DMS153 (cell line): ENCODE measurements around the gene SMIM13.
A peak's percentile ranks its signal among the peaks of the same experiment; 100 is the strongest.

Experiments
- DNase-seq: peaks from one replicate; lab custom pipeline; 2025; lab: John Stamatoyannopoulos, UW

SMIM13 gene

DNA sequence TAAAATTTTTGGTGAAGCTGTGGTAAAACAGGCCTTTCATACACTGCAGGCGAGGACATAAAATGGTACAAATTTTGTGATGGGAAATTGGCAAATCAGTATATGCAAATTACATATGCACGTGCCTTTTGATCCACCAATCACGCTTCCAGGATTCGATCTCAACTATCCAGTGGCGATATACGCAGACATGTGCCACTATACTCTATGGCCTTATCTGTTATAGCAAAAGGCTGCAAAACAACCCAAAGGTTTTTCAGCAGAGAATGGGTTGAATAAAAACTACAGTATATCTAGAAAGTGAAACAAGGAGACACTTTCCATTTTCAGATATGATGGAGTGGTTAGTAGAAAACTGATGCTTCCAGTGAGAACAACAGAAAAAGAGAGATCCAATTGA is 59.8 kb downstream of the SMIM13 start:
- no peak for DNase-seq

DNA sequence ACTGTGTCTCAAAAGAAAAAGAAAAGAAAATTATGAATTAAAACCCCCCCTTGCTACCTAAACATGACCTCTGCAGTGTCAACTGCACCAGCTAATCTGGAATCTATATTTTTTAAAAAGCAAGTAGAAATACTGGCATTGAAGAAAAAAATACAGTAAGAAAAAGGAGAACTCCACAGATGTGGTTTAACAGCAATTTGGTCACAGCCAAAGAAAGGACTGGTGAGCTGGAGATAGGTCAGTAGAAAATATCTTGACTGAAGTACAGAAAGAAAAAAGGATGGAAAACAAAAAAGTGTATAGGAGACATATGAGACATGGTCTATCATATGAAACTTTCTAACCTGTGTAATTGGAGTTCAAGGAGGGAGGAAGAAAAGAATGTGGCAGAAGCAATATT is 62.0 kb downstream of the SMIM13 start:
- no peak for DNase-seq

DNA sequence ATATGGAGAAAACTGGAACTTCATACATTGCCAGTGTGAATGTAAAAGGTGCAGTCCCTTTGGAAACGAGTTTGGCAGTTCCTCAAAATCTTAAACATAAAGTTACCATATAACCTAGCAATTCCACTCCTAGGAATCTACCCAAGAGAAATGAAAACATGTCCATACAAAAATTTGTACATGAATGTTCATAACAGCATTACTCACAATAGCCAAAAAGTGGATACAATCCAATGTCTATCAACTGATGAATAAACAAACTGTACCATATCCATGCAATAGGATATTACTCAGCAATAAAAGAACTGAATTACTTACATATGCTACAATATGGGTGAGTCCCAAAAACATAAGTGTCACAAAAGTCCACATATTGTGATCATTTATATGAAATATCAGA is 66.6 kb downstream of the SMIM13 start:
- no peak for DNase-seq

DNA sequence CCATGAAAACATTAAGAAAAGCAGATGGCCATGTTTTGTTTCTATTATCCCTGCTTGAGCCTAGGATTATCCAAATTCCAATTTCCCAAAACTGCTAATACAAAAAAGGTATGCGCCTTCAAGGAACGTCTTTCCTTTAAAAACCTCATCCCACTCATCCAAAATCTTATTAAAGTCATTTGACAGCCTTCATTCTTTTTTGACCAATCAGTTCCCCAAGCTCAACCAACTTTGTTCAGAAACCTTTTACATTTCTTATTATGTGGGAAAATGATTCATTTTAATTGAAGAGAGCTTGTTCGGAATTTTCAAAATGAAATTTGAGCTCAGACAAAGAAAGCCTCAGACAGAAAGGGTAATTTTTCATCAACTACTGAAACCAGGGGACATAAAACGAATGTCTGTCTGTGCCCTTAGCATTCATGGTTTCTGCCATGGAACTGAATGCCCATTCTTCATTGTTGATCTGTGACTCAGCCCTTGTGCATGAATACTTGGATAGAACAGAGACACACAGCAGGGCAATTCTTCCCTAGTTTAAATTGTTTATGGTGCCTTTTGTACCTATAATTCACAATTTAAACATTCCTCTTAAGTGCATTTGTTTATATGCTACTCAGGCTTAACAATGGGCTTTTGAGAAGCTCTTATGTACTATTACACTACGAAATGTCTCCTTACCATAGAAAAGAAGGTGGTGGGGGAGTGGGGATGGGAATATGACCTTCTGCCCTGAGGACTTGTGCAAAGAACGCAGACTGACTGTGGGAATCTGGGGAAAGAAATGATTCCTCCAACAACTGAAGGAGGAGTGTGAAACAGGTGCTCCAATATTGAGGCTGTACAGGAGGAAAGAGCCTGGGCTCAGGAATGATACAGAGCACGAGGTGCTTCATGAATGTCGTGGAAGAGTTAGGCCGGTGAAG is 67.7 kb downstream of the SMIM13 start:
- DNase-seq: no peak

DNA sequence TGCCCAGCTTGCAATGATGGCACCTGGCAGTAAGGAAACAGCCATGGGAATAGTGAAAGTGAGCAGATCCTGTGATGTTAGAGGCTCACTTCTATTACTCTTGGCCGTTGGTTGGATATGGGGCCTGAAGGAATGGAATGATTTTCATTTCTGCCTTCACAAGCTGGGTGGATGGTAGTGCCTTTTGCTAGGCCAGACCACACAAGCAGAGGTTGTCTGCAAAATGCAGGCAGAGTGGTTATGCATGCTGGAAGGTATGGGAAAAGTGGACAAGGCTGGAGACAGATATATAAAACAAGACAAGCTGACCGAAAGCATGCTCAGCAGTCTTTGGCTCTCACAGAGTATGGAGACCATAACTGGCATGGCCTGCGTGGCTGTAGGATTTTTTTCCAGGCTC is 68.6 kb downstream of the SMIM13 start:
- DNase-seq: no peak

DNA sequence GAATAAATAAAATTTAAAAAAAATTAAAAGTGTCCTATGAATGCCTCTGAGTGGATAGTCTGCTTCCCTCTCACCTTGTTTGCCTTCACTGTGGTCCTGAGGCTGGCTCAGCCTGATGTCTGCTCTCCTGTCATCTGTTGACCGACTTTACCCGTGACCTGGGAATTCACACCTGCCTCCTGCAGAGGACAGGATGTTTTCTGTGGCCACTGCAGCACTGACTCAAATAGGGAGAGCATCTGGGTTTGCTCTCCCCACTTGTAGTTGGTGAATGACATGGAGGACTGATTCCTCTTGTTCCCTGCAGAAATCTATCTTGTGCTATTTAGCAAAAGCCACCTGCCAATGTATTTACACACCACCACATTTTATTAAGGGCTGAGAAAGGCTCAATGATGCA is 70.3 kb downstream of the SMIM13 start:
- DNase-seq: peak; percentile 68

DNA sequence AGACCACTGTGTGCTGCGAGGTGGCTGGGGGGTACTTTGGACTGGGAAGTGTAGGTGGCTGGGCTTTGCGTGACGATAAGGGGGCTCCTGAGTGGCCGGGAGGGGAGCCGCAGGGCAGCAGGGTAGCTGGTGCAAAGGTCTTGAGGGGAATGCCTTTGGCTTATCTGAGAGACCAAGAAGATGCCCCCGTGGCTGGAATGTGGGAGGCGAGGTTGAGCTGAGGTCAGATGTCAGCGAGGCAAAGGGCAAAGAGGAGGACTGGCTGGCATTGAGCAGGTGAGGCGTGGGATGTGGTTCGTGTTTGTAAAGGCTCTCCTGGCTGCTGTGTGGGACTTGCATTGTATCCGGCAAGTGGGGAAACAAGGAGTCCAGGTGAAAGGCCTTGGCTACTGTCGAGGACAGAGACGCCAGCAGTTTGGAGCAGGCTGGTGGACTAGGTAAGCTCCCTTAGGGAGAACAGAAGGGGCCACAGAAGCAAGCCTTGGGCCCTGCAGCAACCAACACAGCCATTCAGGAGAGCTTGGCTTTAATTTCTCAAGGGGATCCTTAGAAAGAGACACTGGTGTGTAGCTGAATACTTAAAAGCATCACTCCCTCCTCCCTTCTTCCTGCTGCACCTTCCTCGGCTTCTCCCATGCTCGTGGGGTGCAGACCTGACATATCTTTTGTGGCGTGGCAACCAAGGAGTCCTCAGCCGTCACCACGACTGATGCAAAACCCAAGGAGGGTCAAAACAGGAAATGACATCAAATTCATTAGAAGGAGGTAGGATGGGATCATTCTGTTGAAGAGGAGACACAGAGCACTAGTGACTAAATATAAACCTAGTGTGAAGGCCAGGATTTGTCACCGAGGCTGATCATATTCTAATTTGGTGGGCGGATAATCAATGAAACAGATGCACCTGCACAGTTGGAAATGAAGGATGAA is 71.3 kb downstream of the SMIM13 start:
- DNase-seq: no peak

DNA sequence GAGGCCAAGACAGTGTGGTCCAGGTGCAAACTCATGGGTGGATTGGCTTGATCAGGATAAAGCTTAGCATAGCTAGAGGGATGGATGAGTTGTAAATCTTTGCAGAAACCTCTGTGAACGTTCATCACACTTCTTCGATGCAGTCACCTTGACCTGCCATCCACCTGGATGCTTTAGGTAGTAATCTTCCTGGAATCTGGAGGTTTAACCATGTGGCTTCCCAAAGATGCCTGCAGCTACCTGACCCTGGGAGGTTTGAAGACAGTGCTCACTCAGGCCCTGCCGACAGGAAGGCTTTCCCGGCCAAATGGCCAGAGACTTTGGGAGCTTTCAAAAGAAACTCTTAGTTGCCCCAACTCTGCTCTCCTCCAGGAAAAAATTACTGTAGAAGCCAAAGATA is 73.3 kb downstream of the SMIM13 start:
- DNase-seq: no peak

DNA sequence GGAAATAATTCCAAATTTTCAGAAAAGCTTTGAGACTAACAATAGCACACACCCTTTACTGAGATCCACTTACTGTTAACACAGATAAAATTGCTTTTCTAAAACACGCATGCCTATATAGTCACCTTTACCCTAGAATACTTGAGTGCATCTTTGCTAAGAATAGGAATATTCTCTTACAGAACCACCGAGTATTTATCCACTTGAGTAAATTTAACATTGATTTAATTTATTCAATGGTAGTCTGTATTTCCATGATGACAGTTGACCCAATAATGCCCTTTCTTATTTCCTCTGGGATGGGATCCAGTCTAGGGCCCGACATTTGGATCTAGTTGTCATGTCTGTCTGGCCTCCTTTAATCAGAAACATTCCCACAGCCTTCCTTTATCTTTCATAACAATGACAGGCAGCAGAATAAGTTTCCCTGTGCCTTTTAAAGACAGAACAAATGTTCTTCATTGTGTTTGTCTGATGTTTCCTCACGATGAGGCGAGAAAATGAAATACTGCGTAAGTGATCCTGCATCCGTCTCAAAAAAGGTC is 74.5 kb downstream of the SMIM13 start:
- no peak for DNase-seq

DNA sequence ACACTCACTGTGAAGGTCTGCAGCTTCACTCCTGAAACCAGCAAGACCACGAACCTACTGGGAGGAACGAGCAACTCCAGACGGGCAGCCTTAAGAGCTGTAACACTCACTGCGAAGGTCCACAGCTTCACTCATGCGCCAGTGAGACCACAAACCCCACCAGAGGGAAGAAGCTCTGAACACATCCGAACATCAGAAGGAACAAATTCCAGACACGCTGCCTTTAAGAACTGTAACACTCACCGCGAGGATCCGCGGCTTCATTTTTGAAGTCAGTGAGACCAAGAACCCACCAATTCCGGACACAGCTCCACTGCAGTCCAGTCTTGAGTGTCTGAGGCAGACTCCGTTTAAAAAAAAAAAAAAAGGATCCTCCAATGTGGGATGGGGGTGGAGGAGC is 78.3 kb downstream of the SMIM13 start:
- no peak for DNase-seq

DNA sequence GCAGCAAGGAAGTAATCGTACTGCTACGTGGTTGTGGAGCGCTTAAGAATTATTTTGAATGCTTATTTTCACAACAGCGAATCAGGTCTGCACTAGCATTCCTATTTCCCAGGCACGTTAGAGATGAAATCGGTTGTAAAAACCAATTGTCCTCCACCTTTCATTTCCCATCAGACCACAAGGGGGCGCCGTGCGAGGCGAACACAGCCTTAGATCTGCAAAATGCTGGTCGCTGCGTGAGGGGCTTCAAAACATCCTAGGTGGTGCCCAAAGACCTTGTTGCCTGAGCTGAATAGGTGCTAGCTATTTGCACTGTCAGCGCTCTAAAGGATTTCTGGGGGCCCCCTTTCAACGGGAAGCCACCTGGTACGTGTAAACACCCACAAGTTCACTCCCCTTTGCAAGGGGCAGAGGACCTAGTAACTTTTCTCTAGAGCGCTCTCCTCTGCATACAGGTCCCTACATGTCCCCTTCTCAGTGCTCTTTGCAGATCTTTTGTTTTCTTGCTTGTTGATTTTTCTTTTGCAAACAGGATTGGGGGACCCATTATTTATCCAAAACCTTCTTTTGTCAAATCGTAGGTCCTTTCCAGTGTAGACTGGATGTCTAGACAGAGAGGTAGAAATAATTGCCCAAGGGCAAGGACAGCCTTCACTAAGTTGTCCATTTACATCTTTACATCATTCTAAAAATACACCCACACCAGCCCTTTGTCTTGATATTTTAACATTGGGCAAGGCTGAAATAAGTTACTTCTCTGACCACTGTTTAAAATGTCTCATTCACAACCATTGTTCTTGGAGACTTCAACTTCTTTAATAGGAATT is 79.1 kb downstream of the SMIM13 start:
- DNase-seq: no peak

DNA sequence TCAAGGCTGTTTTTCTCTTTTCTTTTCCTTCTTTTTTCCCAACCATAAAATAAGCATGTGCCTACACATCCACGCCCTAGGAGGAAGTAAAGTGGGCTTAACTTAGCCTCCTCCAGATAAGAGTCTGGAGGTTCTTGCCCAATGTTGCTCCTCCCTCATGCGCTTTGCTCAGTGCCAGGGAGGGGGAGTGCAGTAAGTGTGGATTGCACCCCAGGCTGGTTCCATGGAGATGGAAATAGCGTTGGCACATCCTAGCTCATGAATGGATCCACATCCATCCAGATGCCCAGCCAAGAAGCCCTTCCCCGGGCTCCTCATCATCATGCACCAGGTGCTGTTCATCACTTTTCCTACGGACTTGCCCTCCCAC is 80.6 kb downstream of the SMIM13 start:
- no peak for DNase-seq

DNA sequence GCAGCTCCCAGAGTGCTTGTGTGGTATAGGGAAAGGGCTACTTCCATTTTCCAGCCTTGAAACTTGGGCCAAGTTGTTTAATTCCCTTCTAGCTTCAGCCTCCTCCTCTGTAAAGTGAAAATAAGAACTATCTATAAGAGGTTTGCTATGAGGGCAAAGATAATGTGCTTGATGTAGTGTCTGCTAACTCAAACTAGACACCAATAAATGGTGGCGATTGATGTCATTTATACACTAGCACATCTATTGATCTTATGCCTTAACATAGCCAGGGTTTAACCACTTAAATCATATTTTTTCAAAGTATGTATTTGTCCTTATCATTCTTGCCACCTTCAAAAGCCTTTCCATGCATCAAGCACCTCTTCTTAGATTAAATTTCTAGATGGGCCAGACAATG is 83.6 kb downstream of the SMIM13 start:
- no peak for DNase-seq

DNA sequence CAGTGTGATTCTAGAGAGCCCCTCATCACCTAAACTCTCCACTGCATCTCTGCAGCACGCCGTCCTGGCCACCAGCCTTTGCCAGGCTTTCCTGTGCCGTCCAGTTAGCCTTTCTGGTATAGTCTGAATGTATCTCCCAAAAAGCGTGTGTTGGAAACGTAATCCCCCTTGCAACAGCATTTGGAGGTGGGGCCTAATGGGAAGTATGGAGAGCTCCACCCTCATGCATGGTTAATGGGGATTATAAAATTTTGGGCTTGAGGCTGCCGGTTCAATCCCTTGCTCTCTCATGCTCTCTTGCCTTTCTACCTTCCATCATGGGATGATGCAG is 85.4 kb downstream of the SMIM13 start:
- no peak for DNase-seq

DNA sequence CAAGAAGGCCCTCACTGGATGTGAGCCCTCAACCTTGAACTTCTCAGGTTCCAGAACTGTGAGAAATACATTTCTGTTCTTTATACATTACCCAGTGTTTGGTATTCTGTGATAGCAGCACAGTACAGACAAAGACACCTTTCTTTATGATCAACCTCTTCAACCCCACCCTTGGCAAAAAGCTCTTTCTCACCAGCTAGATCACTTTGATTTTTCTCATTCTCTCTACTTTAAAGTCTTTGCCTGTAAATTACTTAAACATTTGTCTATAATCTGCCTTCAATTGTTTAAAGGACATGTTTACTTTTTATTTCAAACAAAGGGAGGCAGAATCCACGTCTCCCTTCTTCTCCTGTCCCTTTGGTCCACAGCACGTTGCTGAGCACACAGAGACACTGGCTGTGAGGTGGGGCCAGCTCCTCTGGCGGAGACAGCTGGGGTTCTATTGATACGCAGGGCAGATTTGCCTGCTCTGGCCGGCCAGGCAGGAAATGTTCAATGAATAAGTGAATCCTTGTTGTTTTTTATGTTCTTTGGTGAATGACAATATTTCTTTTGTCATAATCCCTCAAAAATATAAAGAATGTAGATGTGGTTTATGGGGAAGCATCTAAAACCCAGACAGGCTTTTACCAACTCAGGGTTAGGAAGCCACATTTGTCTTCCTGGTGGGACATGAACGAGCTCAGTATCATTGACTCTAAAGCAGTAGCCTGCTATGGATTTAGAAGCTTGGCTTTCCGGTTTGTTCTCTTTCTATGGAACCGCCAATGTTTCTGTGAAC is 86.0 kb downstream of the SMIM13 start:
- DNase-seq: peak; percentile 34

DNA sequence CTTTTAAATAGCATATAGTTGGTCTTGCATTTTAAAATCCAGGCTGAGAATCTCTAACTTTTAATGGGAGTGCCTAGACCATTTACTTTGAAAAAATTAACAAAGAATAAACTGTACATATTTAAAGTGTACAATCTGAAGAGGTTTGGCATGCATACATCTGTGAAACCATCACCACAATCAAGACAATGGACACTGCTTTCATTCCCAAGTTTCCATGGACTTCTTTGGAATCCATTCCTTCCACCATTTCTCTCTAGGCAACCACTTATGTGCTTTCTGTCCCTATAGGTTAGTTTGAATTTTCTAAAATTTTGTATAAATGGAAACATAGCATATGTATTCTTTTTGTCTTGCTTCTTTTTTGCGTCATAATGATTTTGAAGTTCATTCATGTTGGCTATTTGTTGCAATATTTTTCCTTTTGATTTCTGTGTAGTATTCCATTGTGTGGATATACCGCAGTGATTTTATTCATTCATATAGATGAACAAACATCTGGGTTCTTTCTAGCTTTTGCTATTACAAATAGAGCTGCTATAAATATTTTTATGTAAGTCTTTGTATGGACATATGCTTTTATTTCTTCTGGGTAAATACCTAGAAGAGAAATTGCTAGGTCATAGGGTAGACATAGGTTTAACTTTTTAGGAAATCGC is 88.0 kb downstream of the SMIM13 start:
- no peak for DNase-seq

DNA sequence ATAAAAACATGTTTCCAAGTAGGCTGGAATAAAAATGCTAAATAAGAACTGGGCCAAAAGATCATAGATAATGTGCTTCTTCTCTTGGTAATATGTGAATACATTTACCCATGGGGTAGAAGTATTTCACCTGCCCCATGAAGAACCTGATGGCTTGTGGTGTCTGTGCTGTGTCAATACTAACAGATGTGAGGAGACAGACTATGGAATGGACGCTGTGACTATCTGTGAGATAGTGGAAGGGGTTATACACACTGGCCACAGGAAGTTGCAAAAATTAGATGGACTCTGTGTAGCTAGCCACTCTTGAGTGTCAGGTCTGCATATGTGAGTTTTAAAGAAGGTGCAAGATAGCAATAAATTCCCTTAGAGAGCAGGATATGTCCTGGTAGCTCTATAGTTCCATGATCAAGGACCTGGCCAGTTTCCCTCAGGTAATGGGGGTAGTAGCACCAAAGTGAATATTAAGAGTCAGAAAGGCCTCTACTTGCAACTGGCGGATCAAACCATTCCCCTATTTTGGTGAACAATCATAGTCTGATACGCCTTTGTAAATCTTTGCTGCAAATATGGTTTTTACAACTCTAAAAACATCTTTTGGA is 90.2 kb downstream of the SMIM13 start:
- DNase-seq: no peak

DNA sequence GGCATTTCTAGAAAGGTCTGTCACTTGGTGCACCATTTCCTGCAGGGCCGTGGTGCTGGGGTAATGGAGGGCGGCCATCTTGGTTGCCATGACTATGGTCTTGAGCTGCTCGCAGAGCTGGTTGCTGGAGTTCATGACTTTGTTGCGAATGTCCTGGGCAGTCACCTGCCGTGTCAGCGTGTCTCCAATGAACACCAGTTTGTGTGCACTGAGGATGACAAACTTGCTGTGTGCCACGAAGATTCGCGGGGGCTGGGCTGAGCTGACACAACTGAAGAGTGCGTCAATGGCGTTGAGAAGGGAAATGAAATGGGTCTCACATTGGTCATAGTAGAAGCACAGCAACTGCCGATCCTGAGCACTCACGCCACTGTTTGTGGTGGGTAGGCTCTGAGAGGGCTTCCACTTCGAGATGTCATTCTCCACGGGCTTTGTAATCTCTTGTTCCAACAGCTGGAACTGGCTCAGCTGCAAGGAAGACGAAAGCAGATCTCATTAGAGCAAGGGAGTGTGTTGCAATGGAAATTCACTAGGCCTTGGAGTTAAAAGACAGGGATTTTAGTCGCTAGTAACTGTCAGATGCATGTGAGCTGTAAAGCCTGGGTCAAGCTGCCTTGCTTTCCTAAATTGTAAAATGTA is 91.7 kb downstream of the SMIM13 start:
- DNase-seq: no peak

DNA sequence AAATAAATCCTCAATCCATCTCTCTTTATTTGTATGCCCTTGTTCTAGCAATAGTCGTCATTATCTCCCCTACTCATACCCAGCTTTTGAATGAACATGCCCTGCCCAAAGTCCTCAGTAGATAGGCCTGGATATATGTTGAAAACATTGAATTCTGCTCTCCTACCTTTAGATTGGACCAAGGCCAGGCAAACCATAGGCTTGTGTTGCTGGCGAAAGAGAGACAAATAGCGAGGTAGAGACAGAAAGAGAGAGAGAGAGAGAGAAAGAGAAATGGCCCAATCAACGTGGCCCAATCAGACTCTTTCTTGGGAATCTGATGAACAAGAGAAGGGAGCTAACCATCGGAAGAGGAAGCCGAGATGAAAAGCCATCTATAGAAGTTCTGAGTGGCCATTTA is 93.7 kb downstream of the SMIM13 start:
- no peak for DNase-seq
